Upper lobe of right lung (tissue), 1 donor: ENCODE measurements around the gene CMKLR1. TPM values are rescaled to one million over a fixed set of nuclear protein-coding genes. Genes with fewer than 3 reads are reported as not detected.
A peak's percentile ranks its signal among the peaks of the same experiment; 100 is the strongest.

Experiments
- ATAC-seq: fragments of 200-7000 bp; cut with Tn5 transposase; one replicate; pipeline ENCODE4 v1.9.1; 2020; ENCODE audit warnings: mild to moderate bottlenecking, moderate library complexity
- DNase-seq: peaks from one replicate; pipeline ENCODE4 v3.0.0-alpha.2; 2020
- H3K27ac ChIP-seq: fragments of 200-600 bp; one replicate; pipeline ENCODE4 v1.8.0; 2022
- H3K27me3 ChIP-seq: fragments of 200-600 bp; one replicate; pipeline ENCODE4 v1.8.0; 2022; ENCODE audit warnings: mild to moderate bottlenecking
- H3K36me3 ChIP-seq: fragments of 200-600 bp; one replicate; pipeline ENCODE4 v1.8.0; 2022
- H3K4me1 ChIP-seq: fragments of 200-600 bp; one replicate; pipeline ENCODE4 v1.8.0; 2022
- H3K4me3 ChIP-seq: fragments of 200-600 bp; one replicate; pipeline ENCODE4 v1.8.0; 2022; ENCODE audit warnings: mild to moderate bottlenecking
- H3K9me3 ChIP-seq: fragments of 200-600 bp; one replicate; pipeline ENCODE4 v1.8.0; 2022
- CTCF ChIP-seq: fragments of 200-600 bp; IDR thresholded peaks from one replicate; pipeline ENCODE4 v1.8.0; 2022; ENCODE audit warnings: antibody characterized with exemption
- intact Hi-C: fragments of 100-400 bp; cut with DNase I; formaldehyde crosslinking; loops from one replicate; pipeline ENCODE4 v1.11.0; 2022
- total RNA-seq: library from RNA; stranded (reverse); fragmentation: NEBNext Ultra II Directional; extraction: Animal tissue kit (Norgen Biotek cat#: 25700); gene quantifications from one replicate; pipeline ENCODE4 v1.2.1, GENCODE V29; 2021
- donor health status: DM: no; HTN: yes; CAD: no; lungs with severe emphysema.

The CMKLR1 gene
- total RNA-seq, 1 donor from 2014 or later = 29.1 TPM

GRCh38 chr12:108307006-108307405, 32.1 kb downstream of the CMKLR1 start:
- H3K4me1 ChIP-seq = peaks cover 74% of the 10 kb centered on the region
- no peak for TF ChIP-seq CTCF
- no peak overlapping the region for H3K4me3 ChIP-seq
- intact Hi-C loops = no loop called here
- H3K27me3 ChIP-seq = no peaks in the 10 kb centered on the region
- ATAC-seq (no peak), DNase-seq (no peak)
- H3K27ac ChIP-seq = peak overlapping the region; percentile 78
- H3K36me3 ChIP-seq = no peaks in the 10 kb centered on the region
- H3K9me3 ChIP-seq = no peaks in the 10 kb centered on the region

- Histone ChIP-seq H3K4me3 (no peak overlapping the region), H3K4me1 (peaks cover 76% of the 10 kb centered on the region), H3K36me3 (no peaks in the 10 kb centered on the region), H3K27me3 (no peaks in the 10 kb centered on the region), H3K27ac (peak overlapping the region; percentile 78), H3K9me3 (no peaks in the 10 kb centered on the region)
- DNase-seq = no peak
- ATAC-seq = no peak
- intact Hi-C loops = no loop called here
- TF ChIP-seq CTCF = no peak
Observed at GRCh38 chr12:108306506-108306905, 32.6 kb downstream of the CMKLR1 start.

GRCh38 chr12:108305991-108306501, 33.1 kb downstream of the CMKLR1 start:
- Histone ChIP-seq H3K27ac (peak overlapping the region; percentile 78), H3K4me1 (peaks cover 76% of the 10 kb centered on the region), H3K9me3 (no peaks in the 10 kb centered on the region), H3K4me3 (no peak overlapping the region), H3K27me3 (no peaks in the 10 kb centered on the region), H3K36me3 (no peaks in the 10 kb centered on the region)
- DNase-seq (no peak), ATAC-seq (peak; percentile 13)
- TF ChIP-seq CTCF = no peak
- intact Hi-C loops = no loop called here

- intact Hi-C loops = no loop called here
- Histone ChIP-seq H3K4me3 (no peak overlapping the region), H3K9me3 (no peaks in the 10 kb centered on the region), H3K27me3 (no peaks in the 10 kb centered on the region), H3K4me1 (peaks cover 79% of the 10 kb centered on the region), H3K27ac (peak overlapping the region; percentile 78), H3K36me3 (no peaks in the 10 kb centered on the region)
- TF ChIP-seq CTCF = no peak
- ATAC-seq = peak; percentile 74
- peak; percentile 86 for DNase-seq
Observed at GRCh38 chr12:108305520-108305919, 33.6 kb downstream of the CMKLR1 start.

DNA sequence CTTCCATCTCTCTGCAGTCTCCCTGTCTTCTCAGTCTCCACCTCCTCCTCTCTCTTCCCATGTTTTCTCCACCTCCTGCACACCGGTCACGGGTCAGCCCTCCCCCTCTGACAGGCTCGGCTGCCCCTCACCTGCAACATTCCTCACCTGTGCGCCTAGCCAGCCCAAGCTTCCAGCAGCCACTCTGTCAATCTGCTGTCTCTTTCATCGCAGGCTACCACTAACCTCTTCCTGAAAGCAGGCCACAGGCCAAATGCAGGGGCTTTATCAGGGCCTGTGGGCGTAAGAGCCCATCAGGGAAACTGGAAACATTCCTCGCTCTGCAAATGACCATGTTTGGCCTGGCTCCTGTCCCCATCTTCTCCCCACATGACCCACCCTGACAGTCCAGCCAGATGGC, 34.5 kb downstream of the CMKLR1 start:
- no peak for TF ChIP-seq CTCF
- Histone ChIP-seq H3K4me1 (peaks cover 86% of the 10 kb centered on the region), H3K27ac (peak overlapping the region; percentile 78), H3K27me3 (no peaks in the 10 kb centered on the region), H3K36me3 (no peaks in the 10 kb centered on the region), H3K9me3 (no peaks in the 10 kb centered on the region), H3K4me3 (no peak overlapping the region)
- no peak for ATAC-seq
- intact Hi-C loops = no loop called here
- no peak for DNase-seq

DNA sequence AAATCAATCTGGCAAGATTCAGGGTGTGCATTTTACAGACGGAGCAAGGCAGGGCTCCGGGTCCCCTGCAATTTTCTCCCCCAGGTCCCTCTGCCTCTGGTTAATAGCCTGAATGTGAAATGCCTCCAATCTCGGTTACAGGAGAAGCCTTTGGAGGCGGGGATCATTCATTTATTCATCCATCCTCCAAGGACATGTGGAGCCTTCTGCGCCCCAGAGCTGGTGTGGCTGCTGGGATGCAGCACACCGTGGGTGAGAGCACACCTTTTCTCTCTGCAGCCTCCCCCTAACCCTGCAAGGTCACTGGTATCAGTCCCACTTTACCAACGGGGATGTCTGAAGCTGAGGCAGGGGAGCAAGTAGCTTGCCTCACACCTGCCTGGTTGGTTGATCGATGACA, 35.4 kb downstream of the CMKLR1 start:
- Histone ChIP-seq H3K4me1 (peaks cover 87% of the 10 kb centered on the region), H3K36me3 (no peaks in the 10 kb centered on the region), H3K9me3 (no peaks in the 10 kb centered on the region), H3K27ac (peak overlapping the region; percentile 78), H3K27me3 (no peaks in the 10 kb centered on the region), H3K4me3 (no peak overlapping the region)
- no peak for TF ChIP-seq CTCF
- ATAC-seq (no peak), DNase-seq (no peak)
- intact Hi-C loops = no loop called here
